ENCODE results near the gene MTMR1. TPM values are rescaled to one million over a fixed set of nuclear protein-coding genes. Genes with fewer than 3 reads are reported as not detected.

The MTMR1 gene
- total RNA-seq, 1 experiment from 2014 or later, result 15.8 TPM

GRCh38 chrX:150696866-150697265 is 3.7 kb downstream of the MTMR1 start:
- no peak for DNase-seq (ENCODE audit: low read depth)

- DNase-seq (ENCODE audit: low read depth), result no peak
Observed at GRCh38 chrX:150697641-150698040, 4.4 kb downstream of the MTMR1 start.

- DNase-seq (ENCODE audit: low read depth), result no peak
Observed at GRCh38 chrX:150698981-150699380, 5.8 kb downstream of the MTMR1 start.

GRCh38 chrX:150700107-150700506 is 6.9 kb downstream of the MTMR1 start:
- no peak for DNase-seq (ENCODE audit: low read depth)

GRCh38 chrX:150701377-150701776 is 8.2 kb downstream of the MTMR1 start:
- DNase-seq (ENCODE audit: low read depth), result no peak

GRCh38 chrX:150702966-150703694 is 9.9 kb downstream of the MTMR1 start:
- DNase-seq (ENCODE audit: low read depth), result no peak

- DNase-seq (ENCODE audit: low read depth), result no peak
Observed at GRCh38 chrX:150703695-150703974, 10.4 kb downstream of the MTMR1 start.

- peak; percentile 52 for DNase-seq (ENCODE audit: low read depth)
Observed at GRCh38 chrX:150704030-150704613, 10.9 kb downstream of the MTMR1 start.

GRCh38 chrX:150712619-150713018 is 19.4 kb downstream of the MTMR1 start:
- DNase-seq (ENCODE audit: low read depth), result no peak

GRCh38 chrX:150715184-150715583 is 22.0 kb downstream of the MTMR1 start:
- DNase-seq (ENCODE audit: low read depth), result peak; percentile 22

GRCh38 chrX:150719621-150720020 is 26.4 kb downstream of the MTMR1 start:
- no peak for DNase-seq (ENCODE audit: low read depth)

GRCh38 chrX:150729956-150730355 is 36.8 kb downstream of the MTMR1 start:
- no peak for DNase-seq (ENCODE audit: low read depth)

GRCh38 chrX:150730719-150731118 is 37.5 kb downstream of the MTMR1 start:
- DNase-seq (ENCODE audit: low read depth), result no peak

- DNase-seq (ENCODE audit: low read depth), result peak; percentile 86
Observed at GRCh38 chrX:150731795-150732194, 38.6 kb downstream of the MTMR1 start.

GRCh38 chrX:150736475-150736874 is 43.3 kb downstream of the MTMR1 start:
- no peak for DNase-seq (ENCODE audit: low read depth)

GRCh38 chrX:150752124-150752523 is 58.9 kb downstream of the MTMR1 start:
- DNase-seq (ENCODE audit: low read depth), result no peak

- no peak for DNase-seq (ENCODE audit: low read depth)
Observed at GRCh38 chrX:150753357-150753756, 60.2 kb downstream of the MTMR1 start.

- DNase-seq (ENCODE audit: low read depth), result no peak
Observed at GRCh38 chrX:150753968-150754367, 60.8 kb downstream of the MTMR1 start.

GRCh38 chrX:150757371-150757770 is 64.2 kb downstream of the MTMR1 start:
- DNase-seq (ENCODE audit: low read depth), result no peak

GRCh38 chrX:150759568-150760416 is 66.6 kb downstream of the MTMR1 start:
- no peak for DNase-seq (ENCODE audit: low read depth)

- no peak for DNase-seq (ENCODE audit: low read depth)
Observed at GRCh38 chrX:150761176-150761818, 68.1 kb downstream of the MTMR1 start.

GRCh38 chrX:150761819-150762216 is 68.6 kb downstream of the MTMR1 start:
- no peak for DNase-seq (ENCODE audit: low read depth)
